ENCODE data around the gene STIP1. TPM values are rescaled to one million over a fixed set of nuclear protein-coding genes. Genes with fewer than 3 reads are reported as not detected.

STIP1 gene
- total RNA-seq, 2 donors from 2014 or later: 35.8 to 63.6 TPM

DNA sequence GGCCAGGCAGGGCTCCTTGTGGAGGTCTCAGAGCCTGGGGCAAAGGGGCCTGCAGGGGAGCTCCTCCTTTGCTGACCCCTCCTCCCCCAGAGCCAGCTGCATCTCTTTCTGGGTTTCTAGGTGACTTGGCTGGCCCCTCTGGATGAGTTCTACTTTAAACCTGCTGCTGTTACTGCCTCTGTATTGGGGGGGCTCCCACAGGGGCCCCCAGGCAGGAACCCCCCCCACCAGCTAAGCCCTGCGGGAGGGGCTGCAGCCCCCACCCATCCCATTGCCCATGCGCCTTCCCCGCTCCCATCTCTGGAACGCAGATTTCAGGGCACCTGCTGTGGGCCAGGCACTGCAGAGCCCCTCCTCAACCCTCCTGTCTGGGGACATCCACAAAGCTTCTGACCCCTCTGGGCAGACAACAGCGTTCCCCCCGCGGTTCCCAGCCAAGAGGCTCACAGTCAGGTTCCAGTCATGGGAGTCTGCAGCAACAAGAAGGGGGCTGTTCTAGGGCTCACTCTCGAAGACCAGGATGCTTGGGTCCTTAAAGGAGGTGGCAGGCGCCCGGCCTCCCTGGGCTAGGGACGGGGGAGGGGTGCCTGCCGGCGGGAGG, 64.5 kb downstream of the STIP1 start:
- no peak for DNase-seq
- H3K4me1 ChIP-seq: peaks cover 35% of the 10 kb centered on the region
- H3K27me3 ChIP-seq: no peaks in the 10 kb centered on the region

DNA sequence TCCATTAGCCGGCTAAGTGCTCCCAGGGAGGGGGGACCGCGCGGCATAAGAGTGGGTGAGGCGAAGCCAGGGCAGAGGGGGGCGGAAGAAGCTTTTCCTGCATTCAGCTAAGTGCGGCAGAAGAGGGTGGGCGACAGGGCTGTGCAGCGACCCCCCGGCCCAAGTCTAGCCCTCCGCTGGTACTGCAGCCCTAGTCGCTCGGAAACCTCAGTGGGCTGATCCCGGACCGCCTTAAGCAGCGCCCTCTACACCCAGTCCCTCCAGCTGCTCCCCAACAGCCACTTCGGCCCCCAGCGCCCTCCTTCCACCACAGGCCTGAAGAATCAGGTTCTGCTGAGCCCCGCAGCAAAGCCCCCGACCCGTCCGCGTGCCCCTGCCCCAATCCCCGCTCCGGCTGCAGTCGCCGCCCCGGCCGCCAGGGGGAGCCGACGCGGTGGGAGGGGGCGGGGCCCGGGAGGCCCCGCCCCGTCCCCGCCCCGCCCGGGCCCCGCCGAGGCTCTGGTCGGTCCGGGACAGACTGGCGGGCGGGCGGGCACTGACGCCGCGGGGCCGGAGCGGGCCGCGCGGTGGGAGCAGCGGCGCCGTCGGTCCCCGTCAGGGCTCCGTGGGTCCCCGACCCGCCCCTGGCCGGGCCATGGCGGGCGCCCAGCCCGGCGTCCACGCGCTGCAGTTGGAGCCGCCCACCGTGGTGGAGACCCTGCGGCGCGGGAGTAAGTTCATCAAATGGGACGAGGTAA, 65.2 kb downstream of the STIP1 start, which contains the start of gene PLCB3:
TSS of gene PLCB3 (plus strand) at position 515 of the 737 bp plus-strand sequence. CDS start at position 635, 120 bp downstream.
- Histone ChIP-seq H3K9me3 (no peaks in the 10 kb centered on the region), H3K27ac (peak within 1 kb of the TSS in 3 of 4 donors; percentile 46 to 67 (median 48)), H3K27me3 (no peaks in the 10 kb centered on the region), H3K4me3 (peak within 1 kb of the TSS; percentile 29 to 62), H3K36me3 (replicated peaks in 1 of 2; ENCODE audit: insufficient read depth in 1 of 2, low read depth in 2 of 2) (no peaks in the 10 kb centered on the region), H3K4me1 (peaks cover 35% of the 10 kb centered on the region)
- TF ChIP-seq, protein P1, sequence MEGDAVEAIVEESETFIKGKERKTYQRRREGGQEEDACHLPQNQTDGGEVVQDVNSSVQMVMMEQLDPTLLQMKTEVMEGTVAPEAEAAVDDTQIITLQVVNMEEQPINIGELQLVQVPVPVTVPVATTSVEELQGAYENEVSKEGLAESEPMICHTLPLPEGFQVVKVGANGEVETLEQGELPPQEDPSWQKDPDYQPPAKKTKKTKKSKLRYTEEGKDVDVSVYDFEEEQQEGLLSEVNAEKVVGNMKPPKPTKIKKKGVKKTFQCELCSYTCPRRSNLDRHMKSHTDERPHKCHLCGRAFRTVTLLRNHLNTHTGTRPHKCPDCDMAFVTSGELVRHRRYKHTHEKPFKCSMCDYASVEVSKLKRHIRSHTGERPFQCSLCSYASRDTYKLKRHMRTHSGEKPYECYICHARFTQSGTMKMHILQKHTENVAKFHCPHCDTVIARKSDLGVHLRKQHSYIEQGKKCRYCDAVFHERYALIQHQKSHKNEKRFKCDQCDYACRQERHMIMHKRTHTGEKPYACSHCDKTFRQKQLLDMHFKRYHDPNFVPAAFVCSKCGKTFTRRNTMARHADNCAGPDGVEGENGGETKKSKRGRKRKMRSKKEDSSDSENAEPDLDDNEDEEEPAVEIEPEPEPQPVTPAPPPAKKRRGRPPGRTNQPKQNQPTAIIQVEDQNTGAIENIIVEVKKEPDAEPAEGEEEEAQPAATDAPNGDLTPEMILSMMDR (IDR thresholded peaks at IDR 0.05): peak; percentile 51 to 95 (median 79)
- peak in 1 of 3 donors; percentile 18 for TF ChIP-seq POLR2A (IDR thresholded peaks at IDR 0.05)
- DNase-seq (peak; percentile 54 to 68 (median 62)), ATAC-seq (peak; percentile 65)
- 1% methylated on average over 33 of the region's 75 CpGs; no CpG with 5 or more reads in 1 of the 2 donors for WGBS, 2 donors
- intact Hi-C loops (cut with DNase I): no loop called here

More for the DNA sequence above, 64.5 kb downstream of the STIP1 start:
- Histone ChIP-seq H3K4me3 (no peak overlapping the region), H3K27ac (no peak overlapping the region), H3K9me3 (no peaks in the 10 kb centered on the region), H3K36me3 (replicated peaks in 1 of 2; ENCODE audit: insufficient read depth in 1 of 2, low read depth in 2 of 2) (no peaks in the 10 kb centered on the region)
- WGBS, 2 donors: 26% methylated on average over 13 of the region's 13 CpGs; no CpG with 5 or more reads in 1 of the 2 donors
- no peak for ATAC-seq
- intact Hi-C loops (cut with DNase I): no loop called here
- no peak for TF ChIP-seq POLR2A (IDR thresholded peaks at IDR 0.05)
- TF ChIP-seq, protein P1 (IDR thresholded peaks at IDR 0.05): no peak

DNA sequence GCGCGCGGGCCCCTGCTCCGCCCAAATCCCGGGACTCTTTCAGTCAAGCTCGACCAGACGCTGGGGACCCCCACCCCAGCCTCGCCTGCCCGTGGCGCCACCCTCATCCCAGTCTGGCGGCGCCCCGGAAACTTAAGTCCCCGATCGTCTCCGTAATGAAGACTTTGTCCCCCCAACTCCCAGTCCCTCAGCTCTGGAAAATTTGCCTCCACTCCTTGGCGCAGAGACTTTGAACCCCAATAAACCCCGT, 65.7 kb downstream of the STIP1 start:
- intact Hi-C loops (cut with DNase I): no loop called here
- no peak for TF ChIP-seq POLR2A (IDR thresholded peaks at IDR 0.05)
- TF ChIP-seq, protein P1 (IDR thresholded peaks at IDR 0.05): no peak
- 0% methylated on average over 8 to 18 of the region's 18 CpGs for WGBS, 2 donors
- peaks cover 35% of the 10 kb centered on the region for H3K4me1 ChIP-seq
- peak overlapping the region; percentile 29 to 62 for H3K4me3 ChIP-seq
- ATAC-seq (no peak), DNase-seq (no peak)
- no peaks in the 10 kb centered on the region for H3K36me3 ChIP-seq (replicated peaks in 1 of 2; ENCODE audit: insufficient read depth in 1 of 2, low read depth in 2 of 2)
- no peaks in the 10 kb centered on the region for H3K27me3 ChIP-seq
- no peaks in the 10 kb centered on the region for H3K9me3 ChIP-seq
- H3K27ac ChIP-seq: peak overlapping the region in 3 of 4 donors; percentile 25 to 67 (median 48)

DNA sequence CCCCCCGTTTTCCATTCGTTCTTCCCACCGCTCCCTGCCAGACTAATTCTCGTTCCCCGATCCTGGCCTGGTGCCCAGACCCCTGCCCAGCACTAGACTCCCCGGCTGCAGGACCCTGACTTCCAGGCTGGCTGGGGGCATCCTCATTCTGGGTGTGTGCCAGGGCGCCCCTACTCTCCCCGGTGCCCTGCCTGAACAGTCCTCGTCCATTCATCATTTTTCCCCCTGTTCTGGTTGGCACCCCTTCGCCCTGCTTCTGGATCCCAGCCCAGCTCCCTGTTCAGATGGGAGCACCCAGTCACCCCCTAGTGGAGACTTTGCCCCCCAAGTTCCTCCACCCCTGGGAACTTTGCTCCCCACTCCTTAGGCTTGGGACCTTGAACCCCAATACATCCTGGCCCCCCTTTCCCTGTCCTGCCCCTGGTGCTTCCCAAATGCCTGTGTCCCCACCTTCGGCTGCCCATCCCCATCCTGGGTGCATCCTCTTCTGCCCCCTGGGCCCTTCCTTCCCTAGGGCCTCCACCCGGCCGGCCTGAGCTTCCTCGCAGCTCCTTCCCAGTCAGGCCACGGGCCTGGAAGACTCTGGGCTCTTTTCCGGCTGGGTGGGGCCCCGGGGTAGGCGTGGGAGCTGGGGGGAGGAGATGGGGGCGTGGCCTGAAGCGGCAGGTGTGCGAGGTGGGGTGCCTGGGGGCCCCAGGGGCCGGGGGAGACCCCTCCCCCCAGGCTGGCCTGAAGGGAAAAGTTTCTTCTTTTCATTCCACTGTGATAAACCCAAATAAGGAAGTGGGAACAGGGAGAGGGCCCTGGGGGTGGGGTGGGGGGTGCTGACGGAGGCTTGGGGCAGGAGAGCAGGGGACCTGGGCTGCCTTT, 66.3 kb downstream of the STIP1 start:
- TF ChIP-seq, protein P1 (IDR thresholded peaks at IDR 0.05): peak in 4 of 7 experiments; percentile 10 to 40 (median 27)
- TF ChIP-seq POLR2A (IDR thresholded peaks at IDR 0.05): peak in 2 of 3 donors; percentile 24 to 30
- Histone ChIP-seq H3K27me3 (no peaks in the 10 kb centered on the region), H3K36me3 (replicated peaks in 1 of 2; ENCODE audit: insufficient read depth in 1 of 2, low read depth in 2 of 2) (no peaks in the 10 kb centered on the region), H3K27ac (peak overlapping the region in 2 of 4 donors; percentile 25 to 67), H3K4me3 (peak overlapping the region; percentile 29 to 62), H3K9me3 (no peaks in the 10 kb centered on the region), H3K4me1 (peaks cover 31% of the 10 kb centered on the region)
- ATAC-seq: peak; percentile 29
- intact Hi-C loops (cut with DNase I): no loop called here
- 3 to 5% methylated on average over 14 to 23 of the region's 23 CpGs for whole genome bisulfite sequencing, 2 donors
- DNase-seq: peak; percentile 47 to 60 (median 55)
